ENCODE data around the gene KRT81.
A peak's percentile ranks its signal among the peaks of the same experiment; 100 is the strongest.

The KRT81 gene

GRCh38 chr12:52291267-52291935, at the start of gene KRT81:
Gene KRT81, minus strand, starts transcription at chr12:52291534. Its CDS starts 69 bp downstream, at chr12:52291465.
- no peak for DNase-seq

GRCh38 chr12:52338241-52338960, 47.1 kb upstream of the KRT81 start:
- no peak for DNase-seq

GRCh38 chr12:52337054-52337453, 45.7 kb upstream of the KRT81 start:
- DNase-seq: no peak

GRCh38 chr12:52336641-52337040, 45.3 kb upstream of the KRT81 start:
- DNase-seq: no peak

GRCh38 chr12:52335598-52336262, 44.4 kb upstream of the KRT81 start:
- DNase-seq: peak; percentile 95

GRCh38 chr12:52334185-52334584, 42.9 kb upstream of the KRT81 start:
- DNase-seq: no peak

- DNase-seq: no peak
Measured at GRCh38 chr12:52333321-52333720, 42.0 kb upstream of the KRT81 start.

- DNase-seq: no peak
Measured at GRCh38 chr12:52332381-52332780, 41.0 kb upstream of the KRT81 start.

GRCh38 chr12:52331833-52332232, 40.5 kb upstream of the KRT81 start:
- DNase-seq: no peak

GRCh38 chr12:52331039-52331438, 39.7 kb upstream of the KRT81 start:
- DNase-seq: no peak

- DNase-seq: no peak
Measured at GRCh38 chr12:52327830-52328500, 36.6 kb upstream of the KRT81 start.

GRCh38 chr12:52327052-52327829, 35.9 kb upstream of the KRT81 start:
- DNase-seq: peak; percentile 92

- no peak for DNase-seq
Measured at GRCh38 chr12:52324153-52324444, 32.8 kb upstream of the KRT81 start.

- DNase-seq: no peak
Measured at GRCh38 chr12:52323416-52324152, 32.2 kb upstream of the KRT81 start.

GRCh38 chr12:52323001-52323400, 31.7 kb upstream of the KRT81 start:
- no peak for DNase-seq

- no peak for DNase-seq
Measured at GRCh38 chr12:52322069-52322468, 30.7 kb upstream of the KRT81 start.

- peak; percentile 97 for DNase-seq
Measured at GRCh38 chr12:52321418-52321817, 30.1 kb upstream of the KRT81 start.

- DNase-seq: no peak
Measured at GRCh38 chr12:52320784-52321400, 29.6 kb upstream of the KRT81 start, which contains the start of gene KRT83. Gene KRT83, minus strand, starts transcription at chr12:52321398. Its CDS starts 63 bp downstream, at chr12:52321335.

GRCh38 chr12:52319097-52319496, 27.8 kb upstream of the KRT81 start:
- DNase-seq: no peak

GRCh38 chr12:52318241-52318990, 27.1 kb upstream of the KRT81 start:
- DNase-seq: no peak

All from NCI-H2029 treated with DMSO at 0.1 percent for 48 hours (cell line).